HG02571 (cell line): Measurements from ENCODE around the gene RBSN.
"Not testable (repeated sequence)": the region's sequence is repeated elsewhere in the genome, so short reads cannot be mapped to it uniquely, and the experiment has no call there.

Source experiments
- ATAC-seq: cut with Tn5 transposase; IDR thresholded peaks from one replicate; pipeline ENCODE4 v1.9.1; 2021; ENCODE audit warnings: mild to moderate bottlenecking, moderate library complexity; ENCODE audit not compliant: unreplicated experiment

Gene RBSN

GRCh38 chr3:15098503-15099363 is at the start of gene RBSN:
Gene RBSN, minus strand, starts transcription at chr3:15099148. Its CDS starts 3,028 bp downstream, at chr3:15096120.
- peak; percentile 85 for ATAC-seq

- no peak for ATAC-seq
These were observed 49.7 kb upstream of the RBSN start for GRCh38 chr3:15148614-15149013.

- not testable (repeated sequence) for ATAC-seq
These were observed 37.9 kb upstream of the RBSN start for GRCh38 chr3:15136885-15137284.

- ATAC-seq = not testable (repeated sequence)
These were observed 36.0 kb upstream of the RBSN start for GRCh38 chr3:15134968-15135367.

- not testable (repeated sequence) for ATAC-seq
These were observed 29.5 kb upstream of the RBSN start for GRCh38 chr3:15128403-15128802.

GRCh38 chr3:15126975-15127374 is 28.0 kb upstream of the RBSN start:
- not testable (repeated sequence) for ATAC-seq

GRCh38 chr3:15122398-15122797 is 23.4 kb upstream of the RBSN start:
- ATAC-seq = no peak

GRCh38 chr3:15121936-15122335 is 23.0 kb upstream of the RBSN start:
- no peak for ATAC-seq

- ATAC-seq = no peak
These were observed 22.0 kb upstream of the RBSN start for GRCh38 chr3:15120986-15121385.

GRCh38 chr3:15117011-15117410 is 18.1 kb upstream of the RBSN start:
- ATAC-seq = no peak

- no peak for ATAC-seq
These were observed 17.2 kb upstream of the RBSN start for GRCh38 chr3:15116032-15116669.

- no peak for ATAC-seq
These were observed 15.8 kb upstream of the RBSN start for GRCh38 chr3:15114466-15115358.

GRCh38 chr3:15113884-15114283 is 14.9 kb upstream of the RBSN start:
- ATAC-seq = no peak

GRCh38 chr3:15113471-15113870 is 14.5 kb upstream of the RBSN start:
- no peak for ATAC-seq

GRCh38 chr3:15112011-15112410 is 13.1 kb upstream of the RBSN start:
- no peak for ATAC-seq

GRCh38 chr3:15110206-15110605 is 11.3 kb upstream of the RBSN start:
- ATAC-seq = no peak

GRCh38 chr3:15108869-15109268 is 9.9 kb upstream of the RBSN start:
- ATAC-seq = no peak

GRCh38 chr3:15108082-15108545 is 9.2 kb upstream of the RBSN start:
- peak; percentile 69 for ATAC-seq

GRCh38 chr3:15107075-15107947 is 8.4 kb upstream of the RBSN start:
- no peak for ATAC-seq

GRCh38 chr3:15102836-15103235 is 3.9 kb upstream of the RBSN start:
- no peak for ATAC-seq
